Loucy (cell line): ENCODE results near the gene IL15RA.

Experiments used
- H2AFZ ChIP-seq: fragments of 200-600 bp; sonication (generic); 2 replicates; pipeline ENCODE4 v1.6.0; 2016; ENCODE audit warnings: antibody characterized with exemption, mild to moderate bottlenecking, low read length, moderate library complexity
- H3F3A ChIP-seq: fragments of 200-600 bp; 2 replicates; pipeline ENCODE4 v1.6.0; 2016; ENCODE audit warnings: antibody characterized with exemption, low read depth, mild to moderate bottlenecking
- H3K27me3 ChIP-seq: fragments of 200-600 bp; sonication (generic); 2 replicates; pipeline ENCODE4 v1.6.1; 2014; ENCODE audit warnings: low read length, mild to moderate bottlenecking; ENCODE audit not compliant: insufficient read depth, poor library complexity, severe bottlenecking
- H3K36me3 ChIP-seq: fragments of 200-600 bp; sonication (generic); 2 replicates; pipeline ENCODE4 v1.6.1; 2016; ENCODE audit warnings: low read length; ENCODE audit not compliant: insufficient read depth
- H3K4me1 ChIP-seq: fragments of 200-600 bp; sonication (generic); 2 replicates; pipeline ENCODE4 v1.5.1; 2014; ENCODE audit warnings: low read length, mild to moderate bottlenecking; ENCODE audit not compliant: insufficient read depth, poor library complexity, severe bottlenecking
- H3K4me2 ChIP-seq: fragments of 200-600 bp; sonication (generic); 2 replicates; pipeline ENCODE4 v1.6.0; 2014; ENCODE audit warnings: antibody characterized with exemption, low read length, low read depth, mild to moderate bottlenecking; ENCODE audit not compliant: poor library complexity, severe bottlenecking
- H3K4me3 ChIP-seq: fragments of 200-600 bp; sonication (generic); 2 replicates; pipeline ENCODE4 v1.5.1; 2014; ENCODE audit warnings: low read length, mild to moderate bottlenecking, mixed read lengths; ENCODE audit not compliant: poor library complexity, severe bottlenecking
- H3K79me2 ChIP-seq: fragments of 200-600 bp; sonication (generic); 2 replicates; pipeline ENCODE4 v1.6.1; 2014; ENCODE audit warnings: low read length; ENCODE audit not compliant: insufficient read depth
- H3K9ac ChIP-seq: fragments of 200-600 bp; sonication (generic); 2 replicates; pipeline ENCODE4 v1.6.0; 2014; ENCODE audit warnings: mild to moderate bottlenecking, low read depth, low read length, moderate library complexity; ENCODE audit not compliant: poor library complexity, severe bottlenecking
- H3K9me2 ChIP-seq: fragments of 200-600 bp; sonication (generic); replicated peaks from 2 replicates; pipeline ENCODE4 v1.6.1; 2016; ENCODE audit warnings: low read depth, low read length, mixed read lengths
- H3K9me3 ChIP-seq: fragments of 200-600 bp; sonication (generic); 2 replicates; pipeline ENCODE4 v1.6.1; 2014; ENCODE audit warnings: mild to moderate bottlenecking, antibody characterized with exemption, low read length, low read depth; ENCODE audit not compliant: insufficient read depth
- H4K20me1 ChIP-seq: fragments of 200-600 bp; sonication (generic); 2 replicates; pipeline ENCODE4 v1.6.0; 2014; ENCODE audit warnings: antibody characterized with exemption, low read length, mild to moderate bottlenecking; ENCODE audit not compliant: insufficient read depth, poor library complexity, severe bottlenecking
- CTCF ChIP-seq: fragments of 200-600 bp; sonication (generic); conservative IDR thresholded peaks from 2 replicates; pipeline ENCODE4 v1.5.1; 2014; ENCODE audit warnings: mild to moderate bottlenecking, antibody characterized with exemption, low read length
- EZH2phosphoT487 ChIP-seq: fragments of 200-600 bp; IDR thresholded peaks from 2 replicates; pipeline ENCODE4 v1.6.1; 2018; ENCODE audit warnings: antibody characterized with exemption, mild to moderate bottlenecking, moderate library complexity, borderline replicate concordance

Gene IL15RA

GRCh38 chr10:5906651-5907050, 70.7 kb downstream of the IL15RA start:
- Histone ChIP-seq H3K36me3 (peaks cover 34% of the 10 kb centered on the region; the same call in 1 of the 2 replicates), H3K4me2 (no peak overlapping the region)
- TF ChIP-seq EZH2phosphoT487 (no peak), CTCF (no peak)

GRCh38 chr10:5905854-5906507, 71.4 kb downstream of the IL15RA start:
- TF ChIP-seq EZH2phosphoT487 (no peak), CTCF (no peak)
- Histone ChIP-seq H3K79me2 (peaks cover 3% of the 10 kb centered on the region; the same call in 1 of the 2 replicates), H3K36me3 (peaks cover 27% of the 10 kb centered on the region; the same call in 1 of the 2 replicates), H2AFZ (no peak overlapping the region), H3K4me3 (no peak overlapping the region), H3K9me3 (no peaks in the 10 kb centered on the region), H3K27me3 (no peaks in the 10 kb centered on the region), H3K9ac (no peak overlapping the region), H3F3A (no peaks in the 10 kb centered on the region), H4K20me1 (no peaks in the 10 kb centered on the region), H3K4me1 (no peaks in the 10 kb centered on the region), H3K9me2 (no peaks in the 10 kb centered on the region), H3K4me2 (no peak overlapping the region)

More at GRCh38 chr10:5906651-5907050, 70.7 kb downstream of the IL15RA start:
- peaks cover 3% of the 10 kb centered on the region; the same call in 1 of the 2 replicates for H3K79me2 ChIP-seq
- no peaks in the 10 kb centered on the region for H3K27me3 ChIP-seq
- no peaks in the 10 kb centered on the region for H4K20me1 ChIP-seq
- no peaks in the 10 kb centered on the region for H3F3A ChIP-seq
- H2AFZ ChIP-seq = no peak overlapping the region
- no peaks in the 10 kb centered on the region for H3K9me2 ChIP-seq
- no peaks in the 10 kb centered on the region for H3K4me1 ChIP-seq
- no peak overlapping the region for H3K9ac ChIP-seq
- H3K9me3 ChIP-seq = no peaks in the 10 kb centered on the region
- H3K4me3 ChIP-seq = no peak overlapping the region

GRCh38 chr10:5904227-5904626, 73.1 kb downstream of the IL15RA start:
- peaks cover 3% of the 10 kb centered on the region for H3K4me1 ChIP-seq
- H2AFZ ChIP-seq = no peak overlapping the region
- H3K9ac ChIP-seq = no peak overlapping the region
- no peaks in the 10 kb centered on the region for H3K9me2 ChIP-seq
- no peaks in the 10 kb centered on the region for H3K27me3 ChIP-seq
- no peak overlapping the region for H3K4me3 ChIP-seq
- peaks cover 14% of the 10 kb centered on the region; the same call in 1 of the 2 replicates for H3K36me3 ChIP-seq
- no peak for TF ChIP-seq EZH2phosphoT487
- no peak for TF ChIP-seq CTCF
- H4K20me1 ChIP-seq = no peaks in the 10 kb centered on the region
- peaks cover 3% of the 10 kb centered on the region; the same call in 1 of the 2 replicates for H3K79me2 ChIP-seq
- no peaks in the 10 kb centered on the region for H3K9me3 ChIP-seq
- H3F3A ChIP-seq = no peaks in the 10 kb centered on the region
- H3K4me2 ChIP-seq = no peak overlapping the region
